Measurements from ENCODE around the gene PACS2. TPM values are rescaled to one million over a fixed set of nuclear protein-coding genes. Genes with fewer than 3 reads are reported as not detected.
A peak's percentile ranks its signal among the peaks of the same experiment; 100 is the strongest.

The PACS2 gene
- total RNA-seq, 4 donors from 2014 or later = 59.8 to 97.4 (median 71.2) TPM

DNA sequence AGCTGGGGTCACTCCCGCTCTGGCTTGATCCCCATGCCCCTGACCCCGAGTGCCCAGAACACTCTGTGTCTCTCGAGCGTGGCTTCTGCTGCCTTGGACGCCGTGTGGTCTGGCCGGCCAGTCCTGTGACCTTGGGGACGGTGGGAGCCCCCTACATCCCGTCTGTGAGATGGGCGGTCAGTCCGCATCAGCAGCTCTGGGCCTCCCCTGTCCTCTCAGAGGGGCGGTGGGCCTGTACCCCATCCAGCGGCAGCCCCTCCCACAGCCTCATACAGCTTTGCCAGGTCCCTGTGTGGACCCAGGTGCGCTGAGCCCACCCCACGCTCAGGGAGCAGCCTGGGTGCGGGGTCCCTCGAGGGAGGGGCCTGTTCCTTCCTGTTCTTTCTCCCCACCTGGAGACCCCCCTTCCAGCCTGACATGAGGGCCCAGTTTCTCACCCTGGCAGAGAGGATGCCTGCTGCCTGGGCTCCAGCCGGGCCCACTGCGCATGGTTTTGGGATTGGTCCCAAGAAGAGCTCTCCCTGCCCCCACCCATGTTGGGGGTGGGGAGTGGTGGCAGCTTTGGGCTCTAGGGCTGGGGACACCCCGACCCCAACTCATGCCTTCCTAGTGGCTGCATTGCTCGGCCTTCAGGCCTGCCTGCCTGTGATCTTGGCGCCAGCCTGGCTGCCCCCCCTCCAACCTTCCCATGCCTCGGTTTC, 106.6 kb downstream of the PACS2 start:
- no peaks in the 10 kb centered on the region for H3K27me3 ChIP-seq
- WGBS = 73% methylated on average over 8 of the region's 23 CpGs
- peaks cover 34 to 46% (median 41%) of the 10 kb centered on the region in 4 donors for H3K4me1 ChIP-seq
- peaks cover 0 to 19% (median 10%) of the 10 kb centered on the region in 4 donors for H3K36me3 ChIP-seq
- TF ChIP-seq POLR2AphosphoS5 (IDR thresholded peaks at IDR 0.05) (no peak), EP300 (IDR thresholded peaks at IDR 0.05) (no peak), POLR2A (IDR thresholded peaks at IDR 0.05; ENCODE audit: low read depth) (no peak)
- TF ChIP-seq, protein P1, sequence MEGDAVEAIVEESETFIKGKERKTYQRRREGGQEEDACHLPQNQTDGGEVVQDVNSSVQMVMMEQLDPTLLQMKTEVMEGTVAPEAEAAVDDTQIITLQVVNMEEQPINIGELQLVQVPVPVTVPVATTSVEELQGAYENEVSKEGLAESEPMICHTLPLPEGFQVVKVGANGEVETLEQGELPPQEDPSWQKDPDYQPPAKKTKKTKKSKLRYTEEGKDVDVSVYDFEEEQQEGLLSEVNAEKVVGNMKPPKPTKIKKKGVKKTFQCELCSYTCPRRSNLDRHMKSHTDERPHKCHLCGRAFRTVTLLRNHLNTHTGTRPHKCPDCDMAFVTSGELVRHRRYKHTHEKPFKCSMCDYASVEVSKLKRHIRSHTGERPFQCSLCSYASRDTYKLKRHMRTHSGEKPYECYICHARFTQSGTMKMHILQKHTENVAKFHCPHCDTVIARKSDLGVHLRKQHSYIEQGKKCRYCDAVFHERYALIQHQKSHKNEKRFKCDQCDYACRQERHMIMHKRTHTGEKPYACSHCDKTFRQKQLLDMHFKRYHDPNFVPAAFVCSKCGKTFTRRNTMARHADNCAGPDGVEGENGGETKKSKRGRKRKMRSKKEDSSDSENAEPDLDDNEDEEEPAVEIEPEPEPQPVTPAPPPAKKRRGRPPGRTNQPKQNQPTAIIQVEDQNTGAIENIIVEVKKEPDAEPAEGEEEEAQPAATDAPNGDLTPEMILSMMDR (IDR thresholded peaks at IDR 0.05) = no peak
- intact Hi-C loops (cut with DNase I) = no loop called here
- peak overlapping the region; percentile 70 to 88 (median 74) for H3K4me3 ChIP-seq
- H3K27ac ChIP-seq (replicated peaks in 1 of 4) = peak overlapping the region; percentile 68 to 85 (median 78)
- no peaks in the 10 kb centered on the region for H3K9me3 ChIP-seq
- no peak for DNase-seq (ENCODE audit: extremely low spot score)

- Histone ChIP-seq H3K4me3 (peak overlapping the region; percentile 70 to 88 (median 74)), H3K9me3 (peaks cover 0 to under 1% (median 0%) of the 10 kb centered on the region in 4 donors), H3K36me3 (peaks cover 0 to 27% (median 17%) of the 10 kb centered on the region in 4 donors), H3K27me3 (no peaks in the 10 kb centered on the region), H3K4me1 (peaks cover 34 to 46% (median 41%) of the 10 kb centered on the region in 4 donors), H3K27ac (replicated peaks in 1 of 4) (peak overlapping the region; percentile 68 to 85 (median 78))
- no peak for DNase-seq (ENCODE audit: extremely low spot score)
- TF ChIP-seq, protein P1 (IDR thresholded peaks at IDR 0.05) = no peak
- TF ChIP-seq POLR2A (IDR thresholded peaks at IDR 0.05; ENCODE audit: low read depth) (no peak), EP300 (IDR thresholded peaks at IDR 0.05) (no peak), POLR2AphosphoS5 (IDR thresholded peaks at IDR 0.05) (no peak)
- intact Hi-C loops (cut with DNase I) = no loop called here
- WGBS = 96% methylated on average over 2 of the region's 32 CpGs
Observed at GRCh38 chr14:105421723-105422615, 107.4 kb downstream of the PACS2 start.

- peaks cover 0 to 4% (median 0%) of the 10 kb centered on the region in 4 donors for H3K9me3 ChIP-seq
- no peak for TF ChIP-seq POLR2AphosphoS5 (IDR thresholded peaks at IDR 0.05)
- TF ChIP-seq, protein P1 (IDR thresholded peaks at IDR 0.05) = no peak
- no peak for TF ChIP-seq POLR2A (IDR thresholded peaks at IDR 0.05; ENCODE audit: low read depth)
- TF ChIP-seq EP300 (IDR thresholded peaks at IDR 0.05) = no peak
- peaks cover 0 to 29% (median 19%) of the 10 kb centered on the region in 4 donors for H3K36me3 ChIP-seq
- intact Hi-C loops (cut with DNase I) = no loop called here
- 80% methylated on average over 19 of the region's 21 CpGs for WGBS
- H3K4me1 ChIP-seq = peaks cover 34 to 46% (median 41%) of the 10 kb centered on the region in 4 donors
- no peak overlapping the region for H3K4me3 ChIP-seq
- peak overlapping the region in 3 of 4 donors; percentile 41 to 85 (median 80) for H3K27ac ChIP-seq (replicated peaks in 1 of 4)
- no peaks in the 10 kb centered on the region for H3K27me3 ChIP-seq
- no peak for DNase-seq (ENCODE audit: extremely low spot score)
Observed at GRCh38 chr14:105422695-105423487, 108.3 kb downstream of the PACS2 start.

GRCh38 chr14:105423488-105424195, 109.1 kb downstream of the PACS2 start:
- H3K4me1 ChIP-seq = peaks cover 34 to 42% (median 37%) of the 10 kb centered on the region in 4 donors
- H3K27me3 ChIP-seq = no peaks in the 10 kb centered on the region
- peaks cover 0 to 4% (median 0%) of the 10 kb centered on the region in 4 donors for H3K9me3 ChIP-seq
- H3K36me3 ChIP-seq = peaks cover 0 to 29% (median 19%) of the 10 kb centered on the region in 4 donors
- 96% methylated on average over 21 of the region's 21 CpGs for WGBS
- no peak for DNase-seq (ENCODE audit: extremely low spot score)
- no peak overlapping the region for H3K4me3 ChIP-seq
- intact Hi-C loops (cut with DNase I) = no loop called here
- no peak overlapping the region for H3K27ac ChIP-seq (replicated peaks in 1 of 4)
- no peak for TF ChIP-seq POLR2A (IDR thresholded peaks at IDR 0.05; ENCODE audit: low read depth)
- no peak for TF ChIP-seq EP300 (IDR thresholded peaks at IDR 0.05)
- TF ChIP-seq POLR2AphosphoS5 (IDR thresholded peaks at IDR 0.05) = no peak
- TF ChIP-seq, protein P1 (IDR thresholded peaks at IDR 0.05) = no peak

Measured in esophagus muscularis mucosa (tissue), 4 donors.